GM12865 (cell line): Measurements from ENCODE around the gene MRTFA.

Source experiments
- DNase-seq: peaks from one replicate; pipeline ENCODE4 v3.0.0; 2010; ENCODE audit warnings: low read depth
- H3K4me3 ChIP-seq: 2 replicates; pipeline ENCODE4 v1.5.1; 2011; ENCODE audit warnings: mild to moderate bottlenecking, low read depth, low read length, control low read depth
- CTCF ChIP-seq: IDR thresholded peaks from 2 replicates; pipeline ENCODE4 v1.5.1; 2011; ENCODE audit warnings: low read length, control low read depth, low read depth, inconsistent platforms; ENCODE audit not compliant: insufficient read depth; ENCODE audit errors: missing control alignments

The MRTFA gene

GRCh38 chr22:40412441-40412840 is 224.1 kb downstream of the MRTFA start:
- TF ChIP-seq CTCF: no peak
- DNase-seq: peak; percentile 84
- H3K4me3 ChIP-seq: no peak overlapping the region

DNA sequence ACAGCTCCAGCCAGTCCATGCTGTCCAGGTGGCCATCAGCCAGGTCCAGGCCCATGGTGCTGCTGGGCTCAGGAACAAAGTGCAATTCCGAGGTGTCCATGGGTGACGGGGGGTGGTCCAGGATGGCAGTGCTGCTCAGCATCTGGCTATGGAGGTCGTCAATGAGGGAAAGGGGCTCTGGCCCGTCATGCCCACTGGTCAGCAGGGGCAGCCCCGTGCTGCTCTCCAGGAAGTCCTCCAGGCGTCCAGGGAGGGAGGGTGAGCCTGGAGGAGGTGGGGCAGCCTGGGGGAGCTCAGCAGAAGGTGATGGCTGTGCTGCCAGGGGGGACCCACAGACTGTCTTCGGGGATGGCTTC is 225.0 kb downstream of the MRTFA start:
- no peak for TF ChIP-seq CTCF
- DNase-seq: no peak
- no peak overlapping the region for H3K4me3 ChIP-seq

DNA sequence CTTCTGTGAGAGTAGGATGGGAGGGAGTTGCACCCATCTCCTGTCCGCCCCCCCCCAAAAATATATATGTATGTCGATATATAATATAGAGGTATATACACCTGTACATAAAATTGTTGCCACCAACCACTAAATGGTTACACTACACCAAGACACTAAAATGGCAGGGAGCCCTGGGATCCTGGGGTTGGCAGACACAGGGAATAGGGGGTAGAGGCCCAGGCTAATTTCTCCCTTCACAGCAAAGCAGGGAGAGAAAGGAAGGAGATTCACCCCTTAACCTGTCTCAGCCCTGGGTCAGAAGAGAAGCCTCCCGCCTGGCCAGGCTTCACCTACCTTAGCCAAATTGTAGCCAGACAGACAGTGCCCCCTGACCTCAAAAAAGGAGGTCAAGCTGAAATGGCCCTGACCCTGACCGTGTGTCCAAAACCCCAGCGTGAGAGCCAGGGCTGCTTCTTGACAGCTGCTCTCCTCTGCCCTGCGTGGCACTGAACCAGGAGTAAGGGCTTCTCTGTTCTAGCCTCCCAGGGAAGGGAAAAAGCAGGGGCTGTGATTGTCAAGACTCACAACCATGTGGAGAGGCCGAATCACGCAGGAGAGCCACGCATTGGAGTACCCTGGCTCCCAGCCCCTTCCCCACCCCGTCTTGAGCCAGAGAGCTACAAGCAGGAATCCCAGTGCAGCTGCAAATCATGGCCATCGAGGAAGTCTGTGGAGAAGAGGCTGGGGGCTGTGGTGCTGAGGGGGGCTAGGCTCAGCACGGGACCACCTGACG is 225.6 kb downstream of the MRTFA start:
- H3K4me3 ChIP-seq: no peak overlapping the region
- TF ChIP-seq CTCF: no peak
- no peak for DNase-seq

DNA sequence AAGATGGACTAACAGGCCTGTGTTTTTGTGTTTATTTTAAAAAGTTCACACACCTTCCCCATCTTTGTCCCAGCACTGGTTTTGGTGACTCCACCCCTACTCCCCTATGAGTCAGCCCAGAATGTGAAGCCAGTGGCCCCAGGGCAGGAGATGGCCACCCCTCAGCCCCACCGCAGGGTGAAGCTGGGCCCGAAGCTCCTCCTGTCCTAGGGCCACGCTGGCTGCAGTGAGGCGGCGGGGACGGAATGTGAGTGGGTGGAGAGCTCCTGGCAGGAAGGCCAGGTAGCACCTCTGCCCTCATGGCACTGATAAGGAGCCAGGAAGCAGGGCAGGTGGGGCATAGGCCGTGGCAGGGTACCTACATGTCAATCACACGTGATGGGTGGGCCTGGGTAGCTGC is 226.2 kb downstream of the MRTFA start:
- TF ChIP-seq CTCF: no peak
- no peak for DNase-seq

GRCh38 chr22:40409613-40410113 is 226.9 kb downstream of the MRTFA start:
- no peak overlapping the region for H3K4me3 ChIP-seq
- no peak for DNase-seq
- no peak for TF ChIP-seq CTCF

More for the DNA sequence above, 226.2 kb downstream of the MRTFA start:
- no peak overlapping the region for H3K4me3 ChIP-seq

DNA sequence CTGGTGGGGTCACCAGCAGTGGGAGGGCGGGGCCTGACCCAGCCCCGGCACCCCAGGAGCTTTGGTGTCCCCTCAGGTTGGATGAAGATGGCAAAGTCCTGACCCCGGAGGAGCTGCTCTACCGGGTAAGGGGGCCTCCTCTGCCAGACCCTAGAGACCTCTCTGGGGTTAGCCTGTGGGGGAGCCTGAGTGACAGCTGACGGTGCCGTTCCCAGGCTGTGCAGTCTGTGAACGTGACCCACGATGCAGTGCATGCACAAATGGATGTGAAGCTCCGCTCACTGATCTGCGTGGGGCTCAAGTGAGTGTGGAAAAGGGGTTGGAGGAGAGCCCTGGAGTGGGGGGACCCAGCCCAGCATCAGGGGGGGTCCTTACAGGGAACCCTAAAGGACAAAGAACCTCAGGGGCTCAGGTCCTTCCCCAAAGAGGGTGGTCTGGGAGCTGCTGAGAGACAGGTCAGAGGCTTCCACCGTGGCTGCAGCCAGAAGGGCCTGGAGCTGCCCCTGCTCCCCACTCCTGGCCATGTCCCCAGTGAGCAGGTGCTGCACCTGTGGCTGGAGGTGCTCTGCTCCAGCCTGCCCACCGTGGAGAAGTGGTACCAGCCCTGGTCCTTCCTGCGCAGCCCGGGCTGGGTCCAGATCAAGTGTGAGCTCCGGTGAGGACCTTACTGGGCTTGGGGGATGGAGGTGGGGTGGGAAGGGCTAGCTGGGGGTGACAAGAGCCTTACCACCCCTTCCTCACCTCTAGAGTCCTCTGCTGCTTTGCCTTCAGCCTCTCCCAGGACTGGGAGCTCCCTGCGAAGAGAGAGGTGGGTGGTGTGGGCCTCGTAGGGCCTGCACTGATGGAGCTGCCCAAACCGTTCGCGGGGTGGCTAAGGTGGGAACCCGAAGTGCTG is 227.6 kb downstream of the MRTFA start:
- no peak for TF ChIP-seq CTCF
- no peak overlapping the region for H3K4me3 ChIP-seq
- DNase-seq: no peak
